Measurements from ENCODE around the gene MYO3B. TPM values are rescaled to one million over a fixed set of nuclear protein-coding genes. Genes with fewer than 3 reads are reported as not detected.
A peak's percentile ranks its signal among the peaks of the same experiment; 100 is the strongest.

MYO3B gene
- total and polyA plus RNA-seq, 2 donors (not counting 3 experiments of a cell fraction or from before 2014, with no cell fraction given) = 0.03 TPM; not detected in 1

DNA sequence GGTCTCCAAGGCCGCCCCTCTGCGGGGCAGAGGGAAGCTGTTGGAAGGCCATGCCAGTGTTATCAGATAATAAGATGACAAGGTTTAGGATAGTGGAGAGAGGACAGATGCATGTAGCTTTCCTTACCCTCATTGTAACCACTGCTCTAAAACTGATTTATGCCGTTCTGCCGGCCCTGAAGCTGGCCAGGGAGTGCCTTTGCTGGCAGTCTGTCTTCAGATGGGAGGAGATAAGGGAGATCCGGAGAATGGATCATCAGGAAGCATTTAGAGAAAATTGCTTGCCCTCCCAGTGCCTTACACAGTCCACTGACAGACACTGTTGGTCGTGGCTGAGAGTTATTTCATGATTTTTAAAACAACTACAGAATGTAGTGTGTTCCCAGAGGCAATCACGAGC is 35.4 kb upstream of the MYO3B start:
- Histone ChIP-seq H3K9me1 (replicated peaks; ENCODE audit: control insufficient read depth, extremely low read depth, insufficient read depth, low read length) (no peaks in the 10 kb centered on the region), H3K27ac (ENCODE audit: insufficient read depth, low read depth, low read length) (no peak overlapping the region), H3K4me2 (ENCODE audit: insufficient read depth, low read length) (no peak overlapping the region), H3K27me3 (ENCODE audit: control insufficient read depth in 2 of 2, insufficient read depth in 2 of 2, low read length in 2 of 2) (no peaks in the 10 kb centered on the region), H3K79me2 (ENCODE audit: control insufficient read depth, insufficient read depth, low read length) (no peaks in the 10 kb centered on the region), H3K9ac (replicated peaks; ENCODE audit: extremely low read depth, insufficient read depth, low read length) (no peak overlapping the region), H3K9me3 (replicated peaks; ENCODE audit: control insufficient read depth, insufficient read depth, low read length) (no peaks in the 10 kb centered on the region), H3K4me3 (replicated peaks in 1 of 3; ENCODE audit: insufficient read depth in 1 of 3, low read depth in 1 of 3, low read length in 3 of 3) (no peak overlapping the region), H3K36me3 (ENCODE audit: control insufficient read depth in 2 of 2, extremely low read depth in 1 of 2, insufficient read depth in 2 of 2, low read length in 2 of 2) (no peaks in the 10 kb centered on the region), H2AFZ (ENCODE audit: low read depth, low read length) (no peak overlapping the region), H4K20me1 (replicated peaks; ENCODE audit: control insufficient read depth, extremely low read depth, insufficient read depth, low read length) (no peaks in the 10 kb centered on the region), H3K4me1 (ENCODE audit: control insufficient read depth, extremely low read depth, insufficient read depth, low read length) (no peaks in the 10 kb centered on the region)
- FAIRE-seq (no peak), DNase-seq (ENCODE audit: low read depth, low spot score) (no peak)
- no TSS peak for BruUV-seq (replicated peaks)
- intact Hi-C loops (cut with micrococcal nuclease) (no loop called here), dilution Hi-C loops (cut with MboI; ENCODE audit: extremely low pct_ligation_motif_present, low sequenced_read_pairs) (no loop called here)
- POLR2A ChIA-PET = no interaction called here
- TF ChIP-seq EZH2 (IDR thresholded peaks at IDR 0.05; ENCODE audit: borderline replicate concordance, low read depth, low read length, severe bottlenecking) (no peak), JUN (IDR thresholded peaks at IDR 0.05; ENCODE audit: borderline replicate concordance, insufficient read depth, insufficient read length, low read depth) (no peak), POLR2A (IDR thresholded peaks at IDR 0.05; ENCODE audit: low read depth, low read length) (no peak), FOS (IDR thresholded peaks at IDR 0.05; ENCODE audit: borderline replicate concordance, insufficient read depth, low read length) (no peak), MYC (IDR thresholded peaks at IDR 0.05; ENCODE audit: low read depth, low read length) (no peak), GATA2 (IDR thresholded peaks at IDR 0.05; ENCODE audit: insufficient read depth, insufficient read length, low read depth, low read length) (peak; percentile 19)
- TF ChIP-seq, protein P1, sequence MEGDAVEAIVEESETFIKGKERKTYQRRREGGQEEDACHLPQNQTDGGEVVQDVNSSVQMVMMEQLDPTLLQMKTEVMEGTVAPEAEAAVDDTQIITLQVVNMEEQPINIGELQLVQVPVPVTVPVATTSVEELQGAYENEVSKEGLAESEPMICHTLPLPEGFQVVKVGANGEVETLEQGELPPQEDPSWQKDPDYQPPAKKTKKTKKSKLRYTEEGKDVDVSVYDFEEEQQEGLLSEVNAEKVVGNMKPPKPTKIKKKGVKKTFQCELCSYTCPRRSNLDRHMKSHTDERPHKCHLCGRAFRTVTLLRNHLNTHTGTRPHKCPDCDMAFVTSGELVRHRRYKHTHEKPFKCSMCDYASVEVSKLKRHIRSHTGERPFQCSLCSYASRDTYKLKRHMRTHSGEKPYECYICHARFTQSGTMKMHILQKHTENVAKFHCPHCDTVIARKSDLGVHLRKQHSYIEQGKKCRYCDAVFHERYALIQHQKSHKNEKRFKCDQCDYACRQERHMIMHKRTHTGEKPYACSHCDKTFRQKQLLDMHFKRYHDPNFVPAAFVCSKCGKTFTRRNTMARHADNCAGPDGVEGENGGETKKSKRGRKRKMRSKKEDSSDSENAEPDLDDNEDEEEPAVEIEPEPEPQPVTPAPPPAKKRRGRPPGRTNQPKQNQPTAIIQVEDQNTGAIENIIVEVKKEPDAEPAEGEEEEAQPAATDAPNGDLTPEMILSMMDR (IDR thresholded peaks at IDR 0.05; ENCODE audit: extremely low read depth in 1 of 2, insufficient read depth in 1 of 2, low read depth in 1 of 2, low read length in 2 of 2) = no peak
- TF ChIP-seq, protein P2, sequence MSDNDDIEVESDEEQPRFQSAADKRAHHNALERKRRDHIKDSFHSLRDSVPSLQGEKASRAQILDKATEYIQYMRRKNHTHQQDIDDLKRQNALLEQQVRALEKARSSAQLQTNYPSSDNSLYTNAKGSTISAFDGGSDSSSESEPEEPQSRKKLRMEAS (IDR thresholded peaks at IDR 0.05; ENCODE audit: insufficient read depth, insufficient read length) = no peak
- CTCF ChIA-PET = interaction anchor here (1.5 kb wide), 1 partner anchor 13 kb away, joined by 9 read pairs; no protein-coding TSS in a partner anchor
